ENCODE measurements around the gene NCBP3.

DNA sequence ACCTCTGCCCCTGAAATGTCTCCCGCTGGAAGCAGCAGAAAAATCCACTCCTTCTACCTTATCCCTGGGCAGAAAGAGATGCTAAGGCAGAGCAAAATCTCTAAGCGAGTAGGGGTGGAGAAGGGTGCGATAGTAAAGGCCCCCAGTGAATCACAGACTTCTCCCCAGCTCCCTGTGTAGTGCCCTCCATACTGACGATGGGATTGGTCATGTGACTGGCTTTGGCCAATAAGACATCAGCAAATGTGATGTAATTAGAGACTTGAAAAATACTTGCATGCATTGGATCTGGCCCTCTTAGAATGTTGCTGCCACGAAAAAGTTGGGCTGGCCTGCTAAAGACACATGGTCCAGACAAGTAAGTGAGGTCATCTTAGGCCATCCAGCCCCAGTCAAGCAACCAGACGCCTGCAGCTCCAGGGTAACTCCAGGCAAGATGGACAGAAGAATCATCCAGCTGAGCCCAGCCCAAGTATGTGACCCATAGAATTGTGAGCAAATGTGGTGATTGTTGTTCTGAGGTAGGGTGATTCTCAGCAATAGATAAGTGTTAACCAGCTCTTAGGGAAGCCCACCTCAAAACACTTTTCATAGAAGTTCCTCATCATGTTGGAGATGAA, 86.3 kb downstream of the NCBP3 start:
- TF ChIP-seq, protein P1, sequence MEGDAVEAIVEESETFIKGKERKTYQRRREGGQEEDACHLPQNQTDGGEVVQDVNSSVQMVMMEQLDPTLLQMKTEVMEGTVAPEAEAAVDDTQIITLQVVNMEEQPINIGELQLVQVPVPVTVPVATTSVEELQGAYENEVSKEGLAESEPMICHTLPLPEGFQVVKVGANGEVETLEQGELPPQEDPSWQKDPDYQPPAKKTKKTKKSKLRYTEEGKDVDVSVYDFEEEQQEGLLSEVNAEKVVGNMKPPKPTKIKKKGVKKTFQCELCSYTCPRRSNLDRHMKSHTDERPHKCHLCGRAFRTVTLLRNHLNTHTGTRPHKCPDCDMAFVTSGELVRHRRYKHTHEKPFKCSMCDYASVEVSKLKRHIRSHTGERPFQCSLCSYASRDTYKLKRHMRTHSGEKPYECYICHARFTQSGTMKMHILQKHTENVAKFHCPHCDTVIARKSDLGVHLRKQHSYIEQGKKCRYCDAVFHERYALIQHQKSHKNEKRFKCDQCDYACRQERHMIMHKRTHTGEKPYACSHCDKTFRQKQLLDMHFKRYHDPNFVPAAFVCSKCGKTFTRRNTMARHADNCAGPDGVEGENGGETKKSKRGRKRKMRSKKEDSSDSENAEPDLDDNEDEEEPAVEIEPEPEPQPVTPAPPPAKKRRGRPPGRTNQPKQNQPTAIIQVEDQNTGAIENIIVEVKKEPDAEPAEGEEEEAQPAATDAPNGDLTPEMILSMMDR (IDR thresholded peaks at IDR 0.05; ENCODE audit: low read length) = no peak
- TF ChIP-seq EZH2 (IDR thresholded peaks at IDR 0.05; ENCODE audit: borderline replicate concordance, low read length) = no peak

Data from OCI-LY1 (cell line).